Skeletal muscle tissue (tissue), 4 donors: ENCODE data around the gene NABP1. TPM values are rescaled to one million over a fixed set of nuclear protein-coding genes. Genes with fewer than 3 reads are reported as not detected.

Experiments used
- H3K27ac ChIP-seq: one replicate; pipeline ENCODE4 v1.7.0; 2013; ENCODE audit warnings: mild to moderate bottlenecking, low read depth, low read length, inconsistent platforms
- H3K27me3 ChIP-seq, 3 donors: one replicate each; pipeline ENCODE4 v1.7.0; 2013; ENCODE audit warnings: low read length in 3 of 3; ENCODE audit not compliant: control insufficient read depth in 3 of 3, insufficient read depth in 3 of 3
- H3K36me3 ChIP-seq, 3 donors: one replicate each; pipeline ENCODE4 v1.7.0; 2013; ENCODE audit warnings: low read length in 3 of 3; ENCODE audit not compliant: control insufficient read depth in 3 of 3, insufficient read depth in 3 of 3
- H3K4me1 ChIP-seq, 3 donors: one replicate each; pipeline ENCODE4 v1.7.0; 2013; ENCODE audit warnings: low read length in 3 of 3, mild to moderate bottlenecking in 3 of 3; ENCODE audit not compliant: control insufficient read depth in 3 of 3, insufficient read depth in 3 of 3
- H3K4me3 ChIP-seq, 3 donors: one replicate each; pipeline ENCODE4 v1.7.0; 2013; ENCODE audit warnings: low read length in 3 of 3
- H3K9ac ChIP-seq, 3 donors: one replicate each; pipeline ENCODE4 v1.7.0; 2013; ENCODE audit warnings: low read length in 3 of 3, mild to moderate bottlenecking in 3 of 3, moderate library complexity in 2 of 3, low read depth in 1 of 3
- H3K9me3 ChIP-seq, 3 donors: one replicate each; pipeline ENCODE4 v1.7.0; 2013; ENCODE audit warnings: low read length in 3 of 3; ENCODE audit not compliant: control insufficient read depth in 3 of 3
- total RNA-seq: library from RNA; depleted of rRNA; stranded (reverse); fragments of >200 nt; gene quantifications from one replicate; pipeline ENCODE4 v1.2.3, GENCODE V29; 2014
- donor health status: Osteomylitis.

Gene NABP1
- total RNA-seq, 1 donor from 2014 or later = 14.6 TPM

DNA sequence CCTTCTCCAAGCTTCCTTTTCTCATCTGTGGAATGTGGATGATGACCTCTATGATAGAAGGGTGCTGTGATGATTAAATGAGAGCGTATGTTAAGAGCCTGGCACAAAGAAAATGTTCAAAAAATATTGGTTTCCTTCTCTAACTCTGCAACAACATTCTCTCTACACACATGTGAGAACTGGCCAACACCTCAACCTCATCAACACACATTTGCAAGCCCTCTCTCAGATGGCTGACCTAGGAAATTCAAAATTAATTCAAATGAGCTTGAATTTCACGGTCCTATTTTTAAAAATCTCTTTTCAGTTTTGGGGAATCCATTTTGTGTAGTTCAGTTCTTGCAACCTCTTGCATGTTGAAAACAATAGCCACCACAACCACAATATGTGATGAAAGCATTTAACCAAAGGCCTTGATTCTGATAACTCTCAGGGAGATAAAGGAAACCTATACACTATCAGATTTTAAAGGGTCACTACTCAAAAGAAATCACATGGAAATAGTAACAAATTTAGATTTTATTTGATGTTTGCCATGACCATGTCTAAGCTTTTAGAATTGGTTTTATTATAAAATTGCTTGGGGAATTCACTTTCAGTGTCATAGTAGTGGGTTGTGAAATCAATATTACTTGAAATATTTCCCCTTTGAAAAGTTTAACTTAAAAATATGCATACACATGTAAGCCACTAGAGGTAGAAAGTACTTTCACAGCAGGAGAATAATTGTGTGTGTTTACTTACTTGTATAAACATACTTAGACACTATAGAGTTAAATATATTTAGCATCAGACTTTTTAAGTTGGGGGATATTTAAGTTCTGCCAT is 16.6 kb upstream of the NABP1 start:
- no peaks in the 10 kb centered on the region for H3K27me3 ChIP-seq
- no peak overlapping the region for H3K9ac ChIP-seq
- H3K27ac ChIP-seq = no peak overlapping the region
- H3K9me3 ChIP-seq = no peaks in the 10 kb centered on the region
- H3K4me1 ChIP-seq = peaks cover 0 to 4% (median 0%) of the 10 kb centered on the region in 3 donors
- no peak overlapping the region for H3K4me3 ChIP-seq
- no peaks in the 10 kb centered on the region for H3K36me3 ChIP-seq

DNA sequence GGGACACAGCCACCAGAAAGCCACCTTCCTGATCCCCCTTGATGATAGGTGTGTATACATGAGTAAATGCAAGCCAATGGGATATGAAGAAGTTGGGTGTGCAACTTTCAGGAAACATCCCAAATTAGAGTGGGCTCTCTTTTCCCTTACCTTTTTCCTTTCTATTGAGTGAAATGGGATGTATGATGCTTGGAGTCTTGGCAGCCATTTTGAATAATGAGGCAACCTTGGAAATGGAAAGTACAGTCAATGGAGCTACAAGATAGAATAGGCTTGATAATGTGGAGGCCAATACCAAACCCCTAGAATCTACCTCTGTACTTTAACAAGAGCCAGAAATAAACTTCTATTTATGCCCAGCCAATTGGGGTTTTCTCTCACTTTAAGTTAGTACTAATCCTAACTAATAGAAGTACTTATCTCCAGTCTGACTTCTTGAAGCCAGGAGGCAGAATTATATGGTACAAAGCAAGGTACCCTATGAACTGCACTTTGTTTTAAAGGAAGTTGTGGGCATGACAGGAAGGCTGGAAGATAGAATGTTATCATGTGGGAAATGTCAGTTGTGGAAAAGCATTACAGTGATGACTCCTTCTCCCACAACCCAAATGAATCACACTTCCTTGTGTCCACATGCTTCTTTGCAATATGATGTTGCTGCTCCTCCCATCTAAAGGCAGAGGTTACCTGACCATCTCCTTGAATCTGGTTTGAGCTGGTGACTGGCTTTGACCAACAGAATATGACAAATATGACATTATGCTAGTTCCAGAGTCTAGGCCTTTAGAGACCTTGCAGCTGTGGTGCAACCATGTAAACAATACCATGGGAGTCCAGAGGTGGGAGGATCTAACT is 12.9 kb upstream of the NABP1 start:
- Histone ChIP-seq H3K9ac (no peak overlapping the region), H3K9me3 (no peaks in the 10 kb centered on the region)

DNA sequence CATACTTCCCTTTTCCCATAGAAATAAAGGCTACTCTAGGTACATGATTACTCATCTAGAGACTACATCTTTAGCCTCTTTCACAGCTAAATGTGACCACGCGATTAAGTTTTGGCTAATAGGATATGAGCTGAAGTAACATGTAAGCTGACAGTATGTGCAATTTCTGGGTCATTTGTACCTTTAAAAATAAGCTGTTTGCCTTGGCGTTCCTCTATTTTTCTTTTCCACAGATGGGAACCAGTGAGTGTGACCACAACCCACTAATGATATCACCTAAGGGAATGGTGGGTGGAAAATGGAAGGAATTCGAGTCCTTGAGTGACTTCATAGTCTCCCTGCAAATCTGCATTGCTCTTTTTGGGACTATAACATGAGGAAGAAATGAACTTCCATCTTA is 11.7 kb upstream of the NABP1 start:
- H3K4me3 ChIP-seq = no peak overlapping the region
- H3K36me3 ChIP-seq = no peaks in the 10 kb centered on the region
- H3K4me1 ChIP-seq = no peaks in the 10 kb centered on the region
- H3K9ac ChIP-seq = no peak overlapping the region
- H3K27me3 ChIP-seq = no peaks in the 10 kb centered on the region
- no peak overlapping the region for H3K27ac ChIP-seq
- H3K9me3 ChIP-seq = no peaks in the 10 kb centered on the region

More for the DNA sequence above, 12.9 kb upstream of the NABP1 start:
- Histone ChIP-seq H3K36me3 (no peaks in the 10 kb centered on the region), H3K27me3 (no peaks in the 10 kb centered on the region), H3K27ac (no peak overlapping the region), H3K4me3 (no peak overlapping the region), H3K4me1 (no peaks in the 10 kb centered on the region)

DNA sequence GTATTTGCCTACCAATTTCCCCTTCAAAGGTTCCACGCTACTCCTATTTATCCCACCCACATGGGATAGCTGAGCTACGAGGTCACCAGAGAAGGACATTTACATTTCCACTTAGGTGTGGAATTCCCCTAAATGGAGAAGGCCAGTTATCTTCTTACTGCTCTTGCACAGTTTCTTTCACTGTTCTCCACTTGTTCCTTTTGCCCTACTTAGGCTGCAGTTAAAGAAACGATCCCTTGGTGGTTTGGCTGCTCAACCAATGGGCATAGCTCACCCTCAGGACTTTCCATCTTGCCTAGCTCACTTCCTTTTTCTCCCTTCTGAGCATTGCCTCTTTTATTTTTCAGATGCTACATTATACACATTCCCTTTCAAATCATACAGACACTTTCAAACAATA is 11.2 kb upstream of the NABP1 start:
- Histone ChIP-seq H3K4me3 (no peak overlapping the region), H3K27ac (no peak overlapping the region), H3K4me1 (no peaks in the 10 kb centered on the region)

DNA sequence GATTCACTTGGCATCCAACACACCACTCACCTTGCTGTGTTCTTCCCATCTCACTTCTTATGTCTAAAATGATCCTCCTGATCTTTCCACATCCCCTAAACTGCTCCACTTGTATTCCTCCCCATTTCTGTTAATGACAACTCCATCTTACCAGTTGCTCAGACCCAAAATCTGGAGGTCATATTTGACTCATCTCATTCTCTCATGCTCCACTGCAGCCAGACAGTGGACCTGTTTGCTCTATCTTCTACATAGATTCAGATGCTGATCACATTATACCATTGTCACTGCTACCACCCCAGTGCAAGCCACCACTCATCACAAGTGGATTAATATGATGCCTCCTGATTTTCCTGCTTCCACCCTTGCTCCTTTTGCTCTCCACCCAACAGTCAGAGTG is 7.9 kb upstream of the NABP1 start:
- Histone ChIP-seq H3K4me3 (no peak overlapping the region), H3K27ac (no peak overlapping the region), H3K27me3 (no peaks in the 10 kb centered on the region), H3K4me1 (no peaks in the 10 kb centered on the region), H3K9me3 (no peaks in the 10 kb centered on the region), H3K9ac (no peak overlapping the region), H3K36me3 (no peaks in the 10 kb centered on the region)

More for the DNA sequence above, 11.2 kb upstream of the NABP1 start:
- H3K9ac ChIP-seq = no peak overlapping the region
- no peaks in the 10 kb centered on the region for H3K9me3 ChIP-seq
- H3K36me3 ChIP-seq = no peaks in the 10 kb centered on the region
- H3K27me3 ChIP-seq = no peaks in the 10 kb centered on the region

DNA sequence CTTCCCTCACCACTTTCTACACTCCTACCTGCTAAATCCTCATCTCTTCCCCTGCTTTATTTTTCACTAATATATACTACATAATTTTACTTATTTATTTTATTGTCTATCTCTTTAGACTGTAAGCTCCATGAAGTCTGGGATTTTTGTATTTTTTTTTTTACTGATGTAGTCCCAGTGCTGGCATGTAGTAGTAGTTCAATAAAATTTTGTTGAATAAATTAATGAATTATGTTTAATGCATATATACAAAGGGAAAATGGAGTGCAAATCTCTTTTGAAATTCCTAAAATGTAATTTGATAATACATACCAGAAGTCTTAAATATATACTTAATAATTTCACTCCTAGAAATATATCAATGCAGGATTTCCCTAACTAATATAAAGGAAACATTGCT is 7.1 kb upstream of the NABP1 start:
- Histone ChIP-seq H3K4me3 (no peak overlapping the region), H3K9me3 (no peaks in the 10 kb centered on the region), H3K4me1 (no peaks in the 10 kb centered on the region)

DNA sequence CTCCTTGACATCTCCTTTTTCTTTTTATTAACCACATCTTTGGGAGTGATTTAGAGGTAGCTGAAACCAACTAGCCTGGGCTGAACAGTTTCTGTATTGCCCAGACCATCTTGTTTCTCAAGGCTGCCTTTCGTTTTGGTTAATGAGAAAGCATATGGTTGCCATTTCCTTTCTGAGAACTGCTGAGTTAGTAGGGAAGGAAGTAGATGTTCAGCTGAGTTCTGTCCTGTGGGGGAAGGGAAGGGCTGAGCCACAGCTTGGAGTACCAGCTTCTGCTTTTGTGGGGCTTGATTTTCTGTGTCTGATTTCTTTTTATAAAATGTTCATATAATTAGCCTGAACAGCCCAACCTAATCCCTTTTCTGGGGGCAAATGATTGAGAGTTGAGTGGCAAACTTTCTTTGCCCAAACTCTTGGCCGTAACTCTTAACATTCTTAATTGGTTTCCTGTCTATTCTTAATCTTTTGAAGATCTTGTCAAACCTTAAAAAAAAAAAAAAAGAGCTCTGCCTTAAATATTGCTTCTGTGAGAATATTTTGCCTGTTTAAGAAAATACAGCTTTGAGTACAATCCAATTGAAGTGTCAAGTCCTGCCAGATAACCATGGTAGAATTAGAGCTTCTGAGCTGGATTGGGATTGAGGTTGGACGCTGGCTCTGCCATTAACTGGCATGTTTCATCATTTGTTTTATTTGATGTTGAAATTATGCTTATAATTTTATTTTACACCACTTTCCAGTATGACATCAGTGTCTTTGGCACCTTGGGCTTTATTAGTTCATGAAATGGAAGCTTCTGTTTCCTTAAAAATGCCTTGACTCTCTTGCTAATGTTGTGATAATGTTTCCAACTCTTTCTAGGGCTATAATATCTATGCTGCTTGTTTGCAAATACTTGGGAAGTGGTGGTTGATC is 1.9 kb upstream of the NABP1 start:
- Histone ChIP-seq H3K36me3 (no peaks in the 10 kb centered on the region), H3K9ac (no peak overlapping the region), H3K4me1 (peaks cover 3 to 11% (median 7%) of the 10 kb centered on the region in 3 donors), H3K4me3 (no peak overlapping the region), H3K27me3 (no peaks in the 10 kb centered on the region), H3K27ac (peak overlapping the region; percentile 41), H3K9me3 (no peaks in the 10 kb centered on the region)

More for the DNA sequence above, 7.1 kb upstream of the NABP1 start:
- Histone ChIP-seq H3K27ac (no peak overlapping the region), H3K36me3 (no peaks in the 10 kb centered on the region), H3K27me3 (no peaks in the 10 kb centered on the region), H3K9ac (no peak overlapping the region)

DNA sequence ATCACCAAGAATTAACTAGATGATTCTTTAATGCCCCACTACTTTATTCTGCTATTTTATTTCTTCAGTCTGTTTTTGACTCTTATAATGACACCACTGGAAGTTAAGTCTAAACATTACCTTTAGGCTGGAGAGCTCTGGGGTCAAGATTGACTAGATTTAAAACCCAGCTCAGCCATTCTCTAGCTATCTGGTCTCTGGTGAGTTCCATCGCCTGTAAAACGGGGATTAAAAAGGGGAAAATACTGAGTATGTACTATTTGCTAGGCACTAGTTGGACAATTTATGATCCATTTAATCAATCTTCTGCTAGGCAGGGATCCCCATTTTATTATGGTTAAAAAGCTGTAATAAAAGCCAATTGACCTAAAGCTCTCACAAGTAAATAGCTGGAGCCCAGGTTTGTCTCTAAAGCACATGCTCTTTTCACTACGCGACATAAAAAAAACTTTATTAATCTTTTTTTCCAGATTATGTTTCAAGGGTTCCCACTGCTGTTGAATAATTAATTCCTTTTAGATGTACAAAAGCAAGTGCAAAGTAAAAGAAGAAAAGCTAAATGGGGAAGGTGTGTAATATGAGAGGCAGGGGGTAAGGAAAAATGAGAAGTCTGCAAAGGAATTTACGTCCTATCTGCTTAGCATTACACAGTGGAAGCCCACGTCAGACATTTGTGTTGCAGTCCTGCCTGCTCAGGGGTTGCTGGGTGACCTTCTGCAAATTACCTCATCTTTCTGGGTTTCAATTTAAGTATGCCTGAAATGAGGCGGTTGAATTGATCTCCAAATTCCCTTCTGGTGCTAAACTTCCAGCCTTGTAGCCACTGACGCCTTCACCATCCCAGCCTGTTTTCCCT is 918 bp upstream of the NABP1 start:
- Histone ChIP-seq H3K36me3 (no peaks in the 10 kb centered on the region), H3K9me3 (no peaks in the 10 kb centered on the region), H3K27ac (peak overlapping the region; percentile 93), H3K27me3 (no peaks in the 10 kb centered on the region), H3K9ac (peak overlapping the region; percentile 81 to 97 (median 82)), H3K4me3 (peak overlapping the region; percentile 72 to 86 (median 82)), H3K4me1 (peaks cover 3 to 15% (median 7%) of the 10 kb centered on the region in 3 donors)
